Cardiac fibroblast (primary cell): ENCODE measurements around the gene E4F1.
"Not testable (repeated sequence)": the region's sequence is repeated elsewhere in the genome, so short reads cannot be mapped to it uniquely, and the experiment has no call there.

Experiments used
- DNase-seq, 2 donors: peaks; one replicate each; pipeline versions ENCODE4 v3.0.0 to v3.0.0-alpha.2; 2010; ENCODE audit warnings: low read depth in 2 of 2
- H3K4me3 ChIP-seq, 2 donors: replicated peaks in 1 of 2; 1 replicate in 1 of 2; 2 replicates in 1 of 2; pipeline ENCODE4 v1.5.1; 2011; ENCODE audit warnings: low read depth in 2 of 2, low read length in 2 of 2, mild to moderate bottlenecking in 2 of 2, moderate library complexity in 1 of 2
- CTCF ChIP-seq: IDR thresholded peaks from one replicate; pipeline ENCODE4 v1.5.1; 2011; ENCODE audit warnings: low read depth, mild to moderate bottlenecking, low read length, inconsistent platforms

E4F1 gene

GRCh38 chr16:2199095-2199494 is 24.3 kb upstream of the E4F1 start:
- no peak overlapping the region for H3K4me3 ChIP-seq
- no peak for DNase-seq
- no peak for TF ChIP-seq CTCF

- H3K4me3 ChIP-seq: no peak overlapping the region
- DNase-seq: no peak
- TF ChIP-seq CTCF: no peak
Measured at GRCh38 chr16:2199621-2200139, 23.7 kb upstream of the E4F1 start.

GRCh38 chr16:2200313-2200712 is 23.1 kb upstream of the E4F1 start:
- DNase-seq: no peak
- no peak for TF ChIP-seq CTCF
- no peak overlapping the region for H3K4me3 ChIP-seq

GRCh38 chr16:2203119-2203688 is 20.2 kb upstream of the E4F1 start:
- H3K4me3 ChIP-seq, DNase-seq: not testable (repeated sequence)

- H3K4me3 ChIP-seq: peak overlapping the region; percentile 81 to 96
- no peak for DNase-seq
- TF ChIP-seq CTCF: no peak
Measured at GRCh38 chr16:2204416-2205103, 18.8 kb upstream of the E4F1 start.

- TF ChIP-seq CTCF: no peak
- H3K4me3 ChIP-seq: peak within 1 kb of the TSS; percentile 81 to 96
- peak; percentile 91 to 92 for DNase-seq
Measured at GRCh38 chr16:2205104-2205966, 18.1 kb upstream of the E4F1 start, which contains the start of gene MLST8. TSS of gene MLST8 (plus strand) at chr16:2205454. CDS start at chr16:2206086, 632 bp downstream.

- no peak for TF ChIP-seq CTCF
- no peak for DNase-seq
- peak overlapping the region; percentile 81 to 96 for H3K4me3 ChIP-seq
Measured at GRCh38 chr16:2205967-2206313, 17.5 kb upstream of the E4F1 start.
